Right ventricle myocardium superior (tissue), 1 donor: ENCODE data around the gene SEMA3D. TPM values are rescaled to one million over a fixed set of nuclear protein-coding genes. Genes with fewer than 3 reads are reported as not detected.
A peak's percentile ranks its signal among the peaks of the same experiment; 100 is the strongest.

Experiments used
- ATAC-seq: fragments of 200-7000 bp; cut with Tn5 transposase; one replicate; pipeline ENCODE4 v1.9.1; 2020; ENCODE audit warnings: mild to moderate bottlenecking; ENCODE audit not compliant: poor library complexity
- DNase-seq: peaks from one replicate; pipeline ENCODE4 v3.0.0-alpha.2; 2020
- intact Hi-C: fragments of 100-400 bp; cut with DNase I; formaldehyde crosslinking; loops from one replicate; pipeline ENCODE4 v1.11.2; 2022
- total RNA-seq: library from RNA; stranded (reverse); fragmentation: NEBNext Ultra II Directional; extraction: Animal tissue kit (Norgen Biotek cat#: 25700); gene quantifications from one replicate; pipeline ENCODE4 v1.2.1, GENCODE V29; 2021
- donor health status: DM: no; HTN: yes; CAD: no; lungs with severe emphysema.

Gene SEMA3D
- total RNA-seq, 1 donor from 2014 or later: 1.1 TPM

DNA sequence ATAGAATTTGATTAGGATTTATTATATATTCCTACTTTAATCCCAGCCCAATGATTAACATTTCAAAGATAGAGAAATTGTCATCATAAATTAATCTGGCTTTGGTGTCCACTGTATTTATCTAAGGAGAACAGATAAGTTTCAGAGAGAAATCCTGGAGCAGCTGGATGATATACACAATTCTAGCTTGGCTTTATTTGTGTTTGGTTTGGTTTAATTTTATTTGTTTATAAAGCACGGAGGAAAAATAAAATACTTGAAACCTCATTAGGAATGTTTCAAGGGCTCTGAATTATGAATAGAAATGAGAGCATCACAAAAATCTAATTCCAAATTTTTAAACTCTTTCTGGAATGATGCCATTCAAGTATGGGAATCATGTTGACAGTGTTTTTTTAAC lies 42.1 kb downstream of the SEMA3D start:
- DNase-seq: no peak
- no peak for ATAC-seq
- intact Hi-C loops: no loop called here

DNA sequence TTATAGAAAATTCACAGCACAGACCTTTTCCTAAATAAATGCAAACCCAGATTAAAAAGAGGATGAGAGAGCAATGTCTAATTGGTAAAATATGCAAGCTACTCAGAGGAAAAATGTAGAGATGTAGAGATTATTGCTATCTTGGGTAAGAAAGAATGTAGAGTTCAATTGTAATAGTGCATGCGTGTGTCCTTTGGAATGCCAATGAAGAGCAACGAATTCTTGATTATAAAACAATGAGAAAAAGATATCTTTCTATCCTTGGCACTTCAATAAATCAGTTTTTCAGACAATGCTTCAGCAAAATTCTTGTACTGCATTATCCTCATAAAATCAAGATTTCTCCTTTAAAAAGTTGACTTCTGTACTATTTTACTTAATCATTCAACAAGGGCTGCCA lies 50.9 kb downstream of the SEMA3D start:
- DNase-seq (no peak), ATAC-seq (no peak)
- intact Hi-C loops: no loop called here

DNA sequence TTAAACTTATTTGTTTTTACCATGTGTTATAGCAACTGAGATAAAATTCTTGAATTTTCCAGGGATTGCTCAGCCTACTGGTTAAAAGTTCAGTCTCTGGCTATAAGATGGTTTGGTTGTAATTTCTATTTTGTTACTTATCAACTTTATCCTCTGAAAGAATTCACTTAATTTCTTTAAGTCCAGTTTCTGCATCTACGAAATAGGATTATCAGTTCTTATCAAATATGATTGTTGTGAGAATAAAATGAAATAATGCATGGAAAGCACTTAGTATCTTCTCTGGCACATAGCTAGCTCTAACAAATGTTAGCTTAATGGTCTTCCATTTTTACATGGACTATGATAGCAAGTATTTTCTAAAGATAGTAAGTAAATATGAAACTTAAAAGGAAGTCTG lies 53.3 kb downstream of the SEMA3D start:
- intact Hi-C loops: no loop called here
- ATAC-seq: no peak

DNA sequence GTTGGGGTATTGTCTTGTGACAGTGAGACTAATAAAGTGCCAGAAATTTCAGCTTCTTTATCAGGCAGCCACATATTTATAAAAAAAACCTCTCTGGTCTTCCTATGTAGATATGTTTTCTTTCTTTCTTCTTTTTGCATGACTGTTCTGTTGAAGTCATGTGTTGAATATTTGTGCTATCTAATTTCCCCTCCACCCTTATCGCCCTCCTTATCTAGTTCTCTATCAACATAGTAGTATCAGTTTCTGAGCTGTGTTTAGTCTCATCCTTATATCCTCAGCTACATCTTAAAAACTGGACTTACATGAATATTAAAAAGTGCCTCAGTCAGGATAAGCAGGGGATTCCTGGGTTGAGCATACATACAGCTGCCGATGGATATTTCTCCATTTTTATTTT lies 53.9 kb downstream of the SEMA3D start:
- intact Hi-C loops: no loop called here
- ATAC-seq (no peak), DNase-seq (no peak)

More for the DNA sequence above, 53.3 kb downstream of the SEMA3D start:
- no peak for DNase-seq

DNA sequence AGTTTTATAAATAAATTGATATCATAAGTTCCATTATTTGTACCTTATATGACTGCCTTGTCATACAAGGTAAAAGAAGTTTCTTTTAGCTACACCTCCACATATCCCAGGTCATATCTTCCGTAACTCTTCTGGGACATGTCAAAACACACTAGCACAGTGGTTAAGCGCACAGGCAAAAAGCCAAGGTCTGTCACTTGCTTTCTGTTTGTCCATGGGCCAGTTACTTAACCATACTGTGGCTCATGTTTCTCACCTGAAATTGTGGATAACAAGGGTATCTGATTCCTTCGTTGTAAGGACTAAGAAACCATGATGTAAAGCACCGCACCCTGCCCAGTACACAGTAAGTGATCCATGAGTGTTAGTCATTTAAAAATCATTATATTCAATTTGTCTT lies 56.2 kb downstream of the SEMA3D start:
- intact Hi-C loops: no loop called here
- ATAC-seq (no peak), DNase-seq (no peak)

DNA sequence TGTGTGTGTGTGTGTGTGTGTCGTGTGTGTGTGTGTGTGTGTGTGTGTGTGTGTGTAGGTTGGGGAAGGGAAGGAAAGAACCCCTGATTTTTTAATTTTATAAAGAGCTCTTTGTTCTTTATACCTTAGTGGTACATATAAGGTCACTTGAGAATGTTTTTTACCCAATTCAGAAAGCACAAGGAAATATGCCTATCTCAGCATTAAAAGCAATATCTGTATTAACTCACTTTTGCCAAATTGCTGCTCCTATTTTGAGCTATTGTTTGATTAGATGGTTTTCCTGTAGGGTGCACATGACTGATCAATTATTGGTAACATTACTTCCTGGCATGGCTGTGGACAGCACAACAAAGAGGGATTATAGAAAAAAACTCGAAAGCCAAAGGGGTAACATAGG lies 60.5 kb downstream of the SEMA3D start:
- DNase-seq: no peak
- intact Hi-C loops: no loop called here
- ATAC-seq: no peak

DNA sequence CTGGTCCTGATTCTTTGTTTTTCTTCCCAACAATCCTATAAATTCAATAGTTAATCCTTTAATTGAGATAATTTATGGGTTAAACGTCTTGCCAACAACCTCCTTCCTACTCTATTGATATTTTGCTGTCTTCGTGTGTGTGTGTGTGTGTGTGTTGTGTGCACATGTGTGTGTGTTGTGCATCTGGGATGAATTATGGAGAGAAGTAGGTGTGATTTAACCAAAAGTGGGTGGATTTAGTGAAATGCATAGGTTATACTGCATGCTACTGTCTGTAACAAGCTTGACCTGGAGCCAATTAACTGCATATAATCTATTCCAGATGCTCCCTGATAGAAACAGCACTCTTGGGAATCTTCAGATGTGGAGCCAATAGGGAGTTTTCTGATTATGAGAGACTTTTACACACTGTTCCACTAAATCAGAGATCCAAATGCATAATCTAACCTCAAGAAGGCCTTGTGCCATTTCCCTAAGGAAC lies 61.2 kb downstream of the SEMA3D start:
- intact Hi-C loops: no loop called here
- DNase-seq: no peak

DNA sequence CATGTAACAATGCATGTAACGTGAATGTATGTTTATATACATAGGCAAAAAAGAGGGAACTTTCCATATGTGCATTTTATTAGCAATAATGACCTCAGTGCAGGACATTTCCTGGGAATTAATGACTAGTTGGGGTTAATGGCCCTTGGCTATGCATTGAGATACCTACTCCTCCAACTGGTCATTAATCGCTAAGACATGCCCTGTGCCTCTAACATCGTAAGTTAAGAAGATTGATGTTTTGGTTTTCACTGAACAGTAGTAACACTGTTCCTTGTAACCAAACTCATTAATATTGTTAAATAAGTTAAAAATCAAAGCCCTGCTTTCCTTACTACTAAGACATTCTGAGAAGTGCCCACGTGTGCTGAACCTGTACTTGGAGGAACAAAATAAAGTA lies 61.7 kb downstream of the SEMA3D start:
- ATAC-seq (no peak), DNase-seq (no peak)
- intact Hi-C loops: no loop called here

More for the DNA sequence above, 61.2 kb downstream of the SEMA3D start:
- ATAC-seq: no peak

DNA sequence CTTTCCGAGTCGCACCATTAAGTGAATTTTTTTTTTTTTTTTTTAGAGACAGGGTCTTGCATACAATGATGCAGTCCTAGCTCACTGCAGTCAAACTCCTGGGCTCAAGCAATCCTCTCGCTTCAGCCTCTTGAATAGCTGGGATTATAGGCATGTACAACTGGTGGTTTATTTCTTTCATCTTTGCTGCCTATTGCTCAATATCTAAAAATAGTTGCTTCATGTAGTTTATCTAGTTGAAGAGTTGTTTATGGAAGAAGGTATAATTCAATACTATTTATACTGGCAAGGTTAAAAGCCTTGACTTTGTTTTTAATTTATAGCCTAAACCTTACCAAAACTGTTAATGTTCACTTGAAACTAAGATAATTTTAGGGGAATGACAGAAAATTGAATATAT lies 66.9 kb downstream of the SEMA3D start:
- intact Hi-C loops: no loop called here
- DNase-seq (no peak), ATAC-seq (no peak)

DNA sequence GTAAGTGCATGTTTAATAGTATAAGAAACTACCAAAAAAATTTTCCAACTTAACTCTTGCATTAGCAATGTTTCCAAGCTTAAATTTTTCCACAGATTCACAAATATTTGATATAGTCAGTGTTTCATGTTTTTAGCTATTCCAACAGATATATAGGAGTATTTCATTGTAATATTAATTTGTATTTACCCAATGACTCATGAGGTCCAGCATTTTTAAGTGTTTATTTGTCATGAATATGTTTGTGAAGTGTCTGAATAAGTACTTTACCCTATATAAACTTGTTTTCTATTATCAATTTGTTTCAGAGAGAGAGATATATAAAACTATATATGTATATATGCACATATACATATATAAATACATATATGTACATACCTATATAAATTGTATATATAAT lies 71.0 kb downstream of the SEMA3D start:
- no peak for DNase-seq

DNA sequence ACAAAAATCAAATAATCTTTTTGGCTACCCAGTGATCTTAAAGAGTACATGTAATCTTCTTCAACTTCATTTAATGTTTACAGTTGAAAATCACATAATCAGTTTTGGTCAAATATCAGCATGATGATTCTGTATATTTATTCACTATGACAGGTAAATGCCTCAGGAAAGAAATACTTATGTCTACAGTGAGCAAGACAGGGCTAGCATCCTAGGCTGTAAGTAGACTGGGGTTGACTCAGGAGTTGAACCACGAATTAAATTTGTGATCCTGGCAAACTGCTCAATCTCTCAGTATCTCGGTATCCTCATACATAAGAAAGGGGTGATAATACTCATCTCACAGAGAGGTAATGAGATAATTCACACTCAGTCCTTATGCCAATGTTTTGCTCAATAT lies 71.8 kb downstream of the SEMA3D start:
- intact Hi-C loops: no loop called here
- no peak for ATAC-seq
- no peak for DNase-seq

More for the DNA sequence above, 71.0 kb downstream of the SEMA3D start:
- no peak for ATAC-seq
- intact Hi-C loops: no loop called here

DNA sequence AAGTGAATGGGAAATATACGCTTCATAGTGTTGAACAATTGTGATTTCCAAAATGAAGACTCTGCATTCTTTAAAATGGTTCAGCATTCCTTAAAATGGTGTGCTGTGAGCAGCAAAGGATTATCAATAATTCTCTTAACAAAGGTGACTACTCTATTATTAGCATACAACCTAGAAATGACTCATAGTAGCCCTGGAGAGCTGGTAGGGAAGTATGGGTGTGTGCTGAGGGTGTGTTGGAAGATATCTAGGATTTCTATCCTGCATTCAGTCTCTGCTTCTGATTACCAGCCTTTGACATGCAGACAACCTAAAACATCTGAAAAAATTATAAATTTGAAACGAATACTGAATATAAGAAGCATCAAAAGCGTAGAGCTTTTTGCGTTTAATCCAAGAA lies 72.5 kb downstream of the SEMA3D start:
- intact Hi-C loops: no loop called here
- ATAC-seq: no peak
- no peak for DNase-seq

DNA sequence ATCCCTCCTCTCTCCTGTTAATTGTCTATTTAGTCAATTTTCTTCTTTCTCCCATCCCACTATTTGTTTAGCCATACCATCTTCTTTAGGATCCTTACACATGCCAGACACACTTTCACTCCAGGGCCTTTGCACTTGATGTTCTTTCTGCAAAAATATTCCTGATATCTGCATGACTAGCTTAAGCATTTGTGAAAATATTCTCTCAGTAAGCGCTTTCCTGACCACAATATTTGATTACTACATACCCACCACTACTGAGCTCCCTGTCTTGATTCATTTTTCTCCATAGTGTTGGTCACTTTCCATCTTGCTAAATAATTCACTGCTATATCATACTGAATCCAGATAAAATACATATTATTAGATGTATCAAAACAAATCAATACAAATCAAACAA lies 75.1 kb downstream of the SEMA3D start:
- DNase-seq (no peak), ATAC-seq (no peak)
- intact Hi-C loops: no loop called here

DNA sequence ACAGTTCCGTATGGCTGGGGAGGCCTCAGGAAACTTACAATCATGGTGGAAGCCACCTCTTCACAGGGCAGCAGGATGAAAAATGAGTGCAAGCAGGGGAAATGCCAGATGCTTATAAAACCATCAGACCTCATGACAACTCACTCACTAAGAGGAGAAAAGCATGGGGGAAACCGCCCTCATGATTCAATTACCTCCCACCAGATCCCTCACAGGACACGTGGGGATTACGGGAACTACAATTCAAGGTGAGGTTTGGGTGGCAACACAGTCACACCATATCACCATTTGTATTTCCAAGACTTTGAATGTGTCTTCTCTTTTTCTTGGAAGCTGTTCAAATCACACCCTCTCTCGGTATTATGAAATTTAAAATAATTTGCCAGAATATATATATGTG lies 80.1 kb downstream of the SEMA3D start:
- DNase-seq (no peak), ATAC-seq (no peak)
- intact Hi-C loops: no loop called here

DNA sequence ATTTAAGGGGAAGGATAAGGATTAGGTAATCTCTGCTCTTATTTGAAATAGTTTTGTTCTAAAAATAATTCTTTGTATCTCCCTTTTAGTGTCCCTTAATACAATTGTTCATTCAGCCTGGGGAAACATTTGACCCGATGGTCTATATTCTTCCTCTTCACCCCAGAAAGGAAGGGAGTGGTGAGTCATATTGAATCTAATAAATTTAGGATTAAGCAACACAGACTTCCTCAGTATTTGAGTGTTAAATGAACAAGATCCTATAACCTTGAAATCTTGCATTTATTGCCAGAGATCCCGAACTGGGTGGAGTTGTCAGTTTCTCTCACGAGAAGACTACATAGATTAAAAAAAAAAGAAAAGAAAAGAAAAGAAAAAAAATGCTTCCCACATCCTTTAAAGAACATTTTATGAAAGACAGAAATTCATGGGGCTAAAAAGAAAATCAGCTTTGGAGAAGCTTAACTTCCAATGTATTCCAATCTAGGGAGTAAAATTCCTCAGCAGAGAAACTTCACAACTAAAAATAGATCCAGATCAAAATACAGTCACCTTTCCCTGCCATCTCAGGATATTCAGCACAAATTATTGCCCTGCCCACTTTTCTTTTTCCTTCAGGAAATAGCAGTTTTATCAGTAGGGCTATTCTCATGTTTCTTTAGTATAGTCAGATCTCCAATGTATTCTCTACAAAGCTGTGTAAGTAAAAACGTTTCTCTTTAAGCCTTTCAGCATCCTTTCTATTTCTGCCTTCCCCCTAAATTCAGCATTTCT lies 82.2 kb downstream of the SEMA3D start:
- DNase-seq (no peak), ATAC-seq (peak; percentile 39)
- intact Hi-C loops: no loop called here

DNA sequence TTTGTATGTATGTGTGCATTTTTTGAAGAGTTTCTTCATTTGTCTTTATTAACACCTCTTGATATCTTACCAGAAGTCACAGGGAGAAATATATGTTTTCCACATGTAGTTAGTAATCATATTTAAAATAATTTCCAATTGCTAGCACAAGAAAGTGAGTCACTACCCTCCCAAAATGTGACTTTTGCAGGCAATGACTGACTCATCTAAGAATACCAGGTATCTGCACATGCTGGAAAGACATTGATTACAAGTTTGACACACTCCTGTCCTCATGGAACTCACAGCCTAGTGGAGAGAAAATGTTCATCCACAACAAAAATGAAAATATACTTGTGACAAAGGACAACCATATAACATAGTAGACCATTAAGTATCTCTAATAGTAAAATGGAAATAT lies 82.9 kb downstream of the SEMA3D start:
- intact Hi-C loops: no loop called here
- DNase-seq: no peak
- ATAC-seq: no peak

DNA sequence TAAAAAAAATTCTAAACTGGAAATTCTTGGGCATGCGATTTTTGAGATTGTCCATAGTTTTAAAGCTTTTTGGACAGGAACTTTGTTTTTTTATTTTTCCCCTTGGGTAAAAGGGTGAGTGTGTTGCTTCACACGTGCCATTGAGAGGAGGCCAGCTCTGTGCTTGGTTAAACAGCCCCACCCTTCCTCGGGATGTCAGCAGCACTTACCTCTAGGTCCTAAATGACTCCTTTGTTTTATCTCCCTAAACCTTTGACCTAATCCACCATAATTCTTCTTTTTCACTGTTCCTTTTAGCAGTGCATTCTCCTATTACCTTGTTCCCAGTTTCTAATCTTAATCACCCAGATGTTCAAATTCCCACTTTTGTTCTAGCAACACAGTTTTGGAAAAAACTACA lies 83.5 kb downstream of the SEMA3D start:
- DNase-seq: peak; percentile 48
- peak; percentile 67 for ATAC-seq
- intact Hi-C loops: no loop called here

DNA sequence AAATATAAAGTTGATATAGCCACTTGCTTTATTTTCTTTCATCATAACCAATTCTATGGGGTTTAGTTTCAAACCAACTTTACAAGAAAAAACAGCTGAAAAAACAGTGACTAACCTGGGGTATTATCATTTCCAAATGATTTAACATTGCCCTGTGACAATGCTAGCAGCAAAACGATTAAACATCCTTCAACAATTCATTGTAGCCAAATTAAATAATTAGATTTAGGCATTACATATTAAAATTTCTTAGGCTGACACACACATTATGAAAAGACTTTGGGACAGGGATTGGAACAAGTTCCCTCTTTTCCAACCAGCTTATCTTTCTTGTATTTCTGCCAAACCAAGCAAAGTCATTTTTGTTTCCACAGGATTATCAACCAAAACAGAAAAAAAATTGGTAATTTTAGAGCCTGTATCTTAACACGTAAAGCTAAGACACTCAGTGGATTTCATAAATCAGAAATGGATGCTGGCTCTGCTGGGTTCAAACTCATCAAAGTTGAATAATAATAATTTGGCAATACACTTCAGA lies 84.0 kb downstream of the SEMA3D start:
- ATAC-seq: peak; percentile 72
- intact Hi-C loops: no loop called here

DNA sequence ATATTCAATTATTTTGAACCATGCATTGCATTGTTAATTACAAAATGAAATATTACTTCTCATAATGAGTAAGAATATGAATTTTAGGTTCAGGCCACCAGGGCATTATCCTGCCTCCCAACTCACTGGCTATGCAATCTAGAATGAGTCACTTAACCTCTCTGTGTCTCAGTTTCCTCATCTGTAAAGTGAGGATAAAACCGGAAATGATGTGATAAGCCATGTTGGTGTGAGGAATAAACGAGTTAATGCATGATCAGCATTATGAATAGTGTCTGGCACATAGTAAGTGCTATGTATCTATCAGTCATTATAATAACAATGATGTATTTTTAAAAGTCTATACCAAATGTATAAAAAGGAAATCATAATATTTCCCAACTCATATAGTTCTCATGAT lies 85.5 kb downstream of the SEMA3D start:
- ATAC-seq (no peak), DNase-seq (no peak)
- intact Hi-C loops: no loop called here

More for the DNA sequence above, 84.0 kb downstream of the SEMA3D start:
- DNase-seq: no peak

DNA sequence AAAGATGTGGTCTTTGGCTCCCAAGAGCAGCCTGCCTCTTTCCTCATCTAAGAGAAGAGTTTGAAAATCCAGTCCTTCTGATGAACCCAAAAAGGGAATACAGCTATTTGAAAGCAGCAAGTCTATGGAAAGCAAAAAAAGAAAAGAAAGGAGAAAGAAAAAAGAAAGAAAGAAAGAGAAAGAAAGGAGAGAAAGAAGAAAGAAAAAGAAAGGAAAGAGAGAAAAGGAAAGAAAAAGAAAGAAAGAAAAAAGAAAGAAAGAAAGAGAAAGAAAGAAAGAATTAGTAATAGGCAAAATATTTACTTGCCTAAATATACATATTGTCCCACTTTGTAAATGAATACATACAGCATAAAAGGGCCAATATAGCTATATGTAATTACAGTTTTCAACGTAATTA lies 89.0 kb downstream of the SEMA3D start:
- ATAC-seq: no peak
- intact Hi-C loops: no loop called here

DNA sequence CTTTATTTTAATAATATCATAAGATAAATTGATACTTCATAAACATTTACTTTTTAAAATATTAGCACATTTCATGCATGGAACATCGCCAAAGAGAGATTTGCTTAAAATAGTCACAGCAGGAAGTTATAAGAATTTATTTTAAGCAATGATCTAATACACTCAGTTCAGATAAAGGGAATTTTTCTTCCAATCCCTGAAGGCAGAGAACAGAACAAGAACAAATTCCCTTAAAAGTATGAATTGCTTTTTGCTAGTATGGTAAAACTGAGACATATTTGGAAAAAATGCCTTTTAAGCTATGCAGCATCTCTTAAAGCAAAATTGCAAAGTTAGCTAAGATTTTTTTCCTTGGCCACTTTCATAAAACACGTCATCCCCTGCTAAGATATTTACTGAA lies 91.0 kb downstream of the SEMA3D start:
- DNase-seq (no peak), ATAC-seq (peak; percentile 41)
- intact Hi-C loops: no loop called here

More for the DNA sequence above, 89.0 kb downstream of the SEMA3D start:
- DNase-seq: no peak
